H1 (cell line): Measurements from ENCODE around the gene MMP20. TPM values are rescaled to one million over a fixed set of nuclear protein-coding genes. Genes with fewer than 3 reads are reported as not detected.

Source experiments
- CTCF ChIA-PET: fragments of 300-600 bp; sonication (Branson Sonifier 250); formaldehyde crosslinking; loops from one replicate; lab custom pipeline; 2021; ENCODE audit not compliant: partially characterized antibody; lab: Charles Lee
- POLR2A ChIA-PET: fragments of 300-600 bp; sonication (Branson Sonifier 250); formaldehyde crosslinking; loops from one replicate; lab custom pipeline; 2021; ENCODE audit warnings: inconsistent platforms; ENCODE audit not compliant: partially characterized antibody; lab: Charles Lee
- DNase-seq, 2 experiments: peaks; one replicate each; pipeline versions ENCODE4 v3.0.0 to v3.0.0-alpha.2; 2010 to 2022; ENCODE audit warnings: low spot score in 2 of 2, low read depth in 1 of 2, mixed read lengths in 1 of 2
- FAIRE-seq: peaks from 2 replicates; lab custom pipeline; 2011; peaks lifted over from hg19 to GRCh38; lab: Jason Lieb, UNC
- H2AFZ ChIP-seq: 2 replicates; pipeline ENCODE4 v1.8.1; 2012; ENCODE audit warnings: low read length, inconsistent platforms
- H2AK5ac ChIP-seq: 2 replicates; pipeline ENCODE4 v1.6.1; 2013; ENCODE audit warnings: low read depth, low read length
- H2BK120ac ChIP-seq: replicated peaks from 2 replicates; pipeline ENCODE3; 2013; ENCODE audit warnings: low read depth, low read length, inconsistent platforms
- H2BK12ac ChIP-seq: 2 replicates; pipeline ENCODE4 v1.6.1; 2013; ENCODE audit warnings: low read depth, low read length
- H2BK15ac ChIP-seq: 2 replicates; pipeline ENCODE4 v1.6.1; 2013; ENCODE audit warnings: low read length
- H2BK20ac ChIP-seq: 2 replicates; pipeline ENCODE4 v1.6.1; 2013; ENCODE audit warnings: low read length
- H2BK5ac ChIP-seq: 2 replicates; pipeline ENCODE4 v1.6.1; 2013; ENCODE audit warnings: low read depth, low read length
- H3K14ac ChIP-seq: 2 replicates; pipeline ENCODE4 v1.6.1; 2013; ENCODE audit warnings: inconsistent platforms; ENCODE audit not compliant: insufficient read length
- H3K18ac ChIP-seq: 2 replicates; pipeline ENCODE4 v1.6.1; 2013; ENCODE audit warnings: low read length; ENCODE audit errors: extremely low read depth
- H3K23ac ChIP-seq: 2 replicates; pipeline ENCODE4 v1.6.1; 2013; ENCODE audit warnings: inconsistent platforms; ENCODE audit not compliant: insufficient read length
- H3K23me2 ChIP-seq: 2 replicates; pipeline ENCODE4 v1.6.1; 2013; ENCODE audit warnings: low read depth, low read length
- H3K27ac ChIP-seq: 2 replicates; pipeline ENCODE4 v1.6.1; 2011; ENCODE audit warnings: low read depth, low read length, inconsistent platforms
- H3K27me3 ChIP-seq, 4 experiments: replicated peaks in 1 of 4; 1 replicate in 1 of 4; 2 replicates in 3 of 4; pipeline versions ENCODE4 v1.6.1 to v1.8.1; 2011 to 2013; ENCODE audit warnings: low read length in 3 of 4, mild to moderate bottlenecking in 3 of 4, inconsistent platforms in 2 of 4, mixed read lengths in 2 of 4, moderate library complexity in 1 of 4; ENCODE audit not compliant: control insufficient read depth in 3 of 4, insufficient read depth in 3 of 4; ENCODE audit errors: extremely low read depth in 1 of 4
- H3K36me3 ChIP-seq, 4 experiments: 2 replicates each; pipeline versions ENCODE4 v1.6.1 to v1.8.1; 2011 to 2013; ENCODE audit warnings: mild to moderate bottlenecking in 4 of 4, low read length in 3 of 4, moderate library complexity in 2 of 4, control low read depth in 1 of 4, inconsistent platforms in 1 of 4; ENCODE audit not compliant: insufficient read depth in 4 of 4, control insufficient read depth in 2 of 4
- H3K4ac ChIP-seq: replicated peaks from 2 replicates; pipeline ENCODE3; 2013; ENCODE audit warnings: low read length, low read depth, mixed read lengths, inconsistent platforms; ENCODE audit not compliant: insufficient read length
- H3K4me1 ChIP-seq, 4 experiments: replicated peaks in 1 of 4; 1 replicate in 1 of 4; 2 replicates in 3 of 4; pipeline versions ENCODE4 v1.6.1 to v1.8.1; 2011 to 2013; ENCODE audit warnings: low read length in 3 of 4, inconsistent platforms in 2 of 4, mixed read lengths in 1 of 4; ENCODE audit not compliant: insufficient read depth in 4 of 4, control insufficient read depth in 3 of 4
- H3K4me2 ChIP-seq, 2 experiments: 2 replicates each; pipeline versions ENCODE4 v1.6.1 to v1.8.1; 2011 to 2013; ENCODE audit warnings: low read depth in 2 of 2, low read length in 2 of 2, control low read depth in 1 of 2, inconsistent platforms in 1 of 2, mild to moderate bottlenecking in 1 of 2; ENCODE audit not compliant: insufficient read depth in 1 of 2
- H3K4me3 ChIP-seq, 4 experiments: fragments of 200-600, 300-600 bp in 1 of 4; sonication (generic), shearing (Covaris generic), sonication (Bioruptor Twin) in 1 of 4; 2 replicates each; pipeline versions ENCODE4 v1.5.1 to v1.8.1; 2011 to 2016; ENCODE audit warnings: low read length in 4 of 4, low read depth in 3 of 4, control low read depth in 2 of 4, inconsistent platforms in 2 of 4, mild to moderate bottlenecking in 2 of 4, mixed read lengths in 1 of 4, moderate library complexity in 1 of 4; ENCODE audit not compliant: insufficient read depth in 2 of 4; ENCODE audit errors: extremely low read depth in 1 of 4
- H3K56ac ChIP-seq: replicated peaks from 2 replicates; pipeline ENCODE3; 2013; ENCODE audit warnings: low read depth, mild to moderate bottlenecking, mixed read lengths, low read length, inconsistent platforms; ENCODE audit not compliant: insufficient read length
- H3K79me1 ChIP-seq: 2 replicates; pipeline ENCODE4 v1.6.1; 2013; ENCODE audit warnings: low read depth, low read length, control low read depth
- H3K79me2 ChIP-seq, 2 experiments: 2 replicates each; pipeline versions ENCODE4 v1.6.1 to v1.8.1; 2012 to 2013; ENCODE audit warnings: low read length in 2 of 2, mild to moderate bottlenecking in 2 of 2, inconsistent platforms in 1 of 2; ENCODE audit not compliant: insufficient read depth in 2 of 2, control insufficient read depth in 1 of 2
- H3K9ac ChIP-seq, 4 experiments: replicated peaks in 1 of 4; 1 replicate in 1 of 4; 2 replicates in 3 of 4; pipeline versions ENCODE4 v1.6.1 to v1.8.1; 2011 to 2013; ENCODE audit warnings: low read depth in 3 of 4, low read length in 3 of 4, control low read depth in 2 of 4, mild to moderate bottlenecking in 2 of 4, moderate library complexity in 2 of 4, inconsistent platforms in 1 of 4; ENCODE audit errors: extremely low read depth in 1 of 4
- H3K9me3 ChIP-seq, 2 experiments: 2 replicates each; pipeline versions ENCODE4 v1.6.1 to v1.8.1; 2012 to 2013; ENCODE audit warnings: mild to moderate bottlenecking in 2 of 2, moderate library complexity in 2 of 2, control low read depth in 1 of 2, inconsistent platforms in 1 of 2, low read depth in 1 of 2, low read length in 1 of 2, mixed read lengths in 1 of 2; ENCODE audit not compliant: insufficient read depth in 2 of 2
- H4K20me1 ChIP-seq, 2 experiments: replicated peaks in 1 of 2; 2 replicates each; pipeline versions ENCODE3 to v1.8.1; 2011 to 2013; ENCODE audit warnings: inconsistent platforms in 2 of 2, low read length in 2 of 2, mild to moderate bottlenecking in 1 of 2; ENCODE audit not compliant: insufficient read depth in 2 of 2, control insufficient read depth in 1 of 2
- H4K5ac ChIP-seq: 2 replicates; pipeline ENCODE4 v1.6.1; 2013; ENCODE audit warnings: low read length, low read depth, mixed read lengths, inconsistent platforms; ENCODE audit not compliant: insufficient read length
- H4K8ac ChIP-seq: 2 replicates; pipeline ENCODE4 v1.8.0; 2013; ENCODE audit warnings: mild to moderate bottlenecking, moderate library complexity, low read length, inconsistent platforms; ENCODE audit not compliant: insufficient read depth; ENCODE audit errors: extremely low read depth
- H4K91ac ChIP-seq: replicated peaks from 2 replicates; pipeline ENCODE3; 2013; ENCODE audit warnings: low read length, mixed read lengths, inconsistent platforms; ENCODE audit not compliant: insufficient read length
- BACH1 ChIP-seq: IDR thresholded peaks from 2 replicates; pipeline ENCODE4 v1.6.1; 2012; ENCODE audit warnings: low read length, improper control_type of control experiment
- EP300 ChIP-seq, 2 experiments: IDR thresholded peaks; 1 replicate in 1 of 2; 2 replicates in 1 of 2; pipeline ENCODE4 v1.6.1; 2011 to 2012; ENCODE audit warnings: low read depth in 2 of 2, low read length in 2 of 2, mild to moderate bottlenecking in 2 of 2, borderline replicate concordance in 1 of 2, inconsistent platforms in 1 of 2, moderate library complexity in 1 of 2
- GABPA ChIP-seq: IDR thresholded peaks from 2 replicates; pipeline ENCODE4 v1.6.1; 2011; ENCODE audit warnings: mild to moderate bottlenecking, low read length, moderate library complexity, borderline replicate concordance; ENCODE audit not compliant: insufficient read depth
- HDAC2 ChIP-seq, 2 experiments: fragments of 300-600 bp in 1 of 2; sonication (generic) in 1 of 2; IDR thresholded peaks; 2 replicates each; pipeline ENCODE4 v1.6.1; 2011 to 2012; ENCODE audit warnings: low read depth in 2 of 2, low read length in 2 of 2, mild to moderate bottlenecking in 2 of 2, moderate library complexity in 2 of 2, borderline replicate concordance in 1 of 2, inconsistent platforms in 1 of 2
- HDAC6 ChIP-seq: IDR thresholded peaks from one replicate; pipeline ENCODE4 v1.7.1; 2012; ENCODE audit warnings: low read depth, mild to moderate bottlenecking, inconsistent platforms, low read length, moderate library complexity
- JUN ChIP-seq: IDR thresholded peaks from 2 replicates; pipeline ENCODE4 v1.6.1; 2011; ENCODE audit warnings: low read depth, mild to moderate bottlenecking, improper control_type of control experiment, low read length
- KDM1A ChIP-seq: fragments of 200-600, 300-600 bp; sonication (generic); IDR thresholded peaks from 2 replicates; pipeline ENCODE4 v1.7.1; 2016; ENCODE audit warnings: mild to moderate bottlenecking, low read length, borderline replicate concordance
- POLR2AphosphoS5 ChIP-seq: IDR thresholded peaks from 2 replicates; pipeline ENCODE4 v1.6.1; 2011; ENCODE audit warnings: low read depth, low read length
- SAP30 ChIP-seq: fragments of 300-600 bp; sonication (generic); IDR thresholded peaks from 2 replicates; pipeline ENCODE4 v1.7.1; 2012; ENCODE audit warnings: low read length, moderate library complexity, mild to moderate bottlenecking, inconsistent platforms; ENCODE audit not compliant: insufficient read depth, insufficient replicate concordance
- SRF ChIP-seq: IDR thresholded peaks from 2 replicates; pipeline ENCODE4 v1.6.1; 2011; ENCODE audit warnings: mild to moderate bottlenecking, low read depth, low read length, moderate library complexity
- TBP ChIP-seq: IDR thresholded peaks from 2 replicates; pipeline ENCODE4 v1.6.1; 2011; ENCODE audit warnings: low read depth, low read length, improper control_type of control experiment
- TEAD4 ChIP-seq: IDR thresholded peaks from 2 replicates; pipeline ENCODE4 v1.6.1; 2012; ENCODE audit warnings: low read depth, low read length, inconsistent platforms, mixed read lengths
- WGBS, 2 experiments: shearing (Covaris generic) in 1 of 2; methylation state at CpG; one replicate each; pipeline versions ENCODE4 v1.1.6 to v1.1.7; 2013 to 2015; ENCODE audit warnings: low lambda C conversion rate in 2 of 2, mixed read lengths in 2 of 2, inconsistent platforms in 1 of 2, low coverage in 1 of 2, missing lambda C conversion rate in 1 of 2; ENCODE audit not compliant: insufficient replicate concordance in 2 of 2, insufficient coverage in 1 of 2, insufficient read length in 1 of 2; ENCODE audit errors: extremely low coverage in 1 of 2, missing lambda C conversion rate in 1 of 2; 5-methylcytosine and 5-hydroxymethylcytosine counted together
- polyA plus RNA-seq, 7 experiments: library from polyadenylated mRNA; depleted of rRNA in 3 of 7; stranded (reverse) in 5 of 7; unstranded in 2 of 7; fragments of >200 nt in 5 of 7; fragments of 200-250 nt in 2 of 7; gene quantifications; 1 replicate in 5 of 7; 2 replicates in 1 of 7; 4 replicates in 1 of 7; pipeline versions ENCODE4 v1.2.1 to v1.2.3, GENCODE V29; 2011 to 2013; ENCODE audit warnings: missing spikeins in 2 of 7, mixed read lengths in 2 of 7
- total RNA-seq: library from RNA; stranded (reverse); fragmentation: NEBNext Ultra II Directional; extraction: Animal tissue kit (Norgen Biotek cat#: 25700); gene quantifications from 2 replicates; pipeline ENCODE4 v1.2.1, GENCODE V29; 2021
- TF ChIP-seq, protein P1 (sequence below): IDR thresholded peaks from 2 replicates; pipeline ENCODE4 v1.6.1; 2011; ENCODE audit warnings: low read depth, mild to moderate bottlenecking, low read length; ENCODE audit not compliant: insufficient read depth

The MMP20 gene
- total and polyA plus RNA-seq, 2 of the 8 experiments (the other 6 are each of a cell fraction or from before 2014, with no cell fraction given) = not detected

DNA sequence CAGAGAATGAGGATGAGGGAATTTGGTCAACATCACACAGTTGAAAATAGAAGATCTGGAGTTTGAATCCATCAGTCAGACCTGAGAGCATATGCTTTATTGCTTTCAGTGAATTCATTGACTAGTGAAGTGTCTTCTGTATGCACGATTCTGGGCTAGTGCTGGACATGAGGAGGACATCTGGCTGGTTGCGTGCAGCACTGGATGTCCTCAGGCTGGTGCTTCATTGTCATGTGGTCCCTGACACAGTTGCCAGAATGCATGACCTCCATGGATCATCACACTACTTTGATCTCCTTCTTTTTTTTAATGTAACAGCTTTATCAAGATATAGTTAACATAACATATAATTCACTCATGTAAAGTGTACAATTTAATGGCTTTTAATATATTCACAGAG, 50.1 kb downstream of the MMP20 start:
- Histone ChIP-seq H3K4ac (no peak overlapping the region), H3K14ac (no peak overlapping the region), H2BK12ac (no peak overlapping the region), H2AK5ac (no peak overlapping the region), H3K4me3 (no peak overlapping the region), H3K4me1 (no peaks in the 10 kb centered on the region), H2AFZ (no peak overlapping the region), H3K9ac (no peak overlapping the region), H2BK15ac (no peak overlapping the region), H3K9me3 (no peaks in the 10 kb centered on the region), H3K56ac (no peak overlapping the region), H2BK120ac (no peak overlapping the region), H3K4me2 (no peak overlapping the region), H3K27me3 (no peaks in the 10 kb centered on the region), H3K18ac (no peak overlapping the region), H2BK5ac (no peak overlapping the region), H3K79me1 (no peaks in the 10 kb centered on the region), H4K8ac (no peak overlapping the region), H3K79me2 (no peaks in the 10 kb centered on the region), H3K36me3 (no peaks in the 10 kb centered on the region), H2BK20ac (no peak overlapping the region), H4K20me1 (no peaks in the 10 kb centered on the region), H3K23me2 (no peaks in the 10 kb centered on the region), H4K5ac (no peak overlapping the region), H4K91ac (no peak overlapping the region), H3K27ac (no peak overlapping the region), H3K23ac (no peak overlapping the region)
- no peak for FAIRE-seq
- no peak for DNase-seq
- ChIA-PET POLR2A (no interaction called here), CTCF (interaction anchor here (1.0 kb wide), 1 partner anchor 31 kb away, joined by 3 read pairs; no protein-coding TSS in a partner anchor)
- WGBS, 2 experiments = 91% methylated on average over 2 of the region's 2 CpGs; no CpG with 5 or more reads in 1 of the 2 experiments
- TF ChIP-seq BACH1 = no peak
- TF ChIP-seq SAP30 = no peak
- no peak for TF ChIP-seq POLR2AphosphoS5
- TF ChIP-seq HDAC2 (IDR thresholded peaks at IDR 0.05; ENCODE audit: borderline replicate concordance in 1 of 2, low read depth in 2 of 2, low read length in 2 of 2) = no peak
- TF ChIP-seq HDAC6 = no peak
- no peak for TF ChIP-seq KDM1A
- no peak for TF ChIP-seq TBP
- no peak for TF ChIP-seq SRF
- no peak for TF ChIP-seq TEAD4
- TF ChIP-seq, protein P1, sequence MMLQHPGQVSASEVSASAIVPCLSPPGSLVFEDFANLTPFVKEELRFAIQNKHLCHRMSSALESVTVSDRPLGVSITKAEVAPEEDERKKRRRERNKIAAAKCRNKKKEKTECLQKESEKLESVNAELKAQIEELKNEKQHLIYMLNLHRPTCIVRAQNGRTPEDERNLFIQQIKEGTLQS = no peak
- TF ChIP-seq JUN = no peak
- no peak for TF ChIP-seq GABPA
- TF ChIP-seq EP300 (IDR thresholded peaks at IDR 0.05; ENCODE audit: borderline replicate concordance in 1 of 2, low read depth in 2 of 2, low read length in 2 of 2) = no peak
